GM12891 (cell line): Measurements from ENCODE around the gene CLN3.

Experiments used
- PAX5 ChIP-seq: IDR thresholded peaks from 2 replicates; pipeline ENCODE4 v1.6.1; 2011; ENCODE audit warnings: low read length, moderate library complexity, mild to moderate bottlenecking; ENCODE audit not compliant: insufficient read depth, severe bottlenecking
- POLR2A ChIP-seq: IDR thresholded peaks from 2 replicates; pipeline ENCODE4 v1.6.1; 2011; ENCODE audit warnings: low read depth, low read length, control low read depth
- POLR2AphosphoS5 ChIP-seq: IDR thresholded peaks from 2 replicates; pipeline ENCODE4 v1.6.1; 2011; ENCODE audit warnings: low read depth, low read length, control low read depth
- POU2F2 ChIP-seq: IDR thresholded peaks from 2 replicates; pipeline ENCODE4 v1.6.1; 2011; ENCODE audit warnings: low read depth, mild to moderate bottlenecking, control low read depth, low read length, moderate library complexity
- TAF1 ChIP-seq: IDR thresholded peaks from 2 replicates; pipeline ENCODE4 v1.6.1; 2011; ENCODE audit warnings: low read depth, low read length, control low read depth

GRCh38 chr16:28478506-28479180 lies 13.2 kb downstream of the CLN3 start:
- TF ChIP-seq POLR2A, result no peak
- TF ChIP-seq TAF1, result no peak
- no peak for TF ChIP-seq POLR2AphosphoS5
- TF ChIP-seq POU2F2, result no peak
- TF ChIP-seq PAX5, result no peak
